ENCODE data around the gene HIPK2.

The HIPK2 gene

GRCh38 chr7:139572071-139572470, 205.7 kb downstream of the HIPK2 start:
- no peak for TF ChIP-seq MYC (IDR thresholded peaks at IDR 0.05; ENCODE audit: low read depth, low read length)
- no peak for TF ChIP-seq MAX (IDR thresholded peaks at IDR 0.05; ENCODE audit: low read depth, low read length)
- no peak for TF ChIP-seq CTCF (IDR thresholded peaks at IDR 0.05; ENCODE audit: low read depth, low read length)
- no peak for TF ChIP-seq POLR2A (IDR thresholded peaks at IDR 0.05; ENCODE audit: extremely low read depth, insufficient read length)
- H3K4me3 ChIP-seq (ENCODE audit: low read depth, low read length) = no peak overlapping the region

GRCh38 chr7:139571651-139572050, 206.1 kb downstream of the HIPK2 start:
- no peak for DNase-seq (ENCODE audit: low read depth)
- TF ChIP-seq CTCF (IDR thresholded peaks at IDR 0.05; ENCODE audit: low read depth, low read length) (no peak), POLR2A (IDR thresholded peaks at IDR 0.05; ENCODE audit: extremely low read depth, insufficient read length) (no peak), MAX (IDR thresholded peaks at IDR 0.05; ENCODE audit: low read depth, low read length) (no peak), MYC (IDR thresholded peaks at IDR 0.05; ENCODE audit: low read depth, low read length) (no peak)

More at GRCh38 chr7:139572071-139572470, 205.7 kb downstream of the HIPK2 start:
- no peak for DNase-seq (ENCODE audit: low read depth)

GRCh38 chr7:139571190-139571589, 206.6 kb downstream of the HIPK2 start:
- TF ChIP-seq MYC (IDR thresholded peaks at IDR 0.05; ENCODE audit: low read depth, low read length) (no peak), CTCF (IDR thresholded peaks at IDR 0.05; ENCODE audit: low read depth, low read length) (no peak), POLR2A (IDR thresholded peaks at IDR 0.05; ENCODE audit: extremely low read depth, insufficient read length) (no peak), MAX (IDR thresholded peaks at IDR 0.05; ENCODE audit: low read depth, low read length) (no peak)
- H3K4me3 ChIP-seq (ENCODE audit: low read depth, low read length) = no peak overlapping the region
- DNase-seq (ENCODE audit: low read depth) = no peak

More at GRCh38 chr7:139571651-139572050, 206.1 kb downstream of the HIPK2 start:
- no peak overlapping the region for H3K4me3 ChIP-seq (ENCODE audit: low read depth, low read length)

GRCh38 chr7:139570626-139571025, 207.2 kb downstream of the HIPK2 start:
- no peak for DNase-seq (ENCODE audit: low read depth)
- no peak overlapping the region for H3K4me3 ChIP-seq (ENCODE audit: low read depth, low read length)
- TF ChIP-seq MAX (IDR thresholded peaks at IDR 0.05; ENCODE audit: low read depth, low read length) (no peak), POLR2A (IDR thresholded peaks at IDR 0.05; ENCODE audit: extremely low read depth, insufficient read length) (no peak), MYC (IDR thresholded peaks at IDR 0.05; ENCODE audit: low read depth, low read length) (no peak), CTCF (IDR thresholded peaks at IDR 0.05; ENCODE audit: low read depth, low read length) (no peak)

GRCh38 chr7:139570119-139570518, 207.7 kb downstream of the HIPK2 start:
- TF ChIP-seq CTCF (IDR thresholded peaks at IDR 0.05; ENCODE audit: low read depth, low read length) (no peak), POLR2A (IDR thresholded peaks at IDR 0.05; ENCODE audit: extremely low read depth, insufficient read length) (no peak), MAX (IDR thresholded peaks at IDR 0.05; ENCODE audit: low read depth, low read length) (no peak), MYC (IDR thresholded peaks at IDR 0.05; ENCODE audit: low read depth, low read length) (no peak)
- no peak overlapping the region for H3K4me3 ChIP-seq (ENCODE audit: low read depth, low read length)

More at GRCh38 chr7:139570119-139570518, 207.7 kb downstream of the HIPK2 start:
- DNase-seq (ENCODE audit: low read depth) = no peak

Measured in NB4 (cell line).